ENCODE data around the gene RAB3A.

DNA sequence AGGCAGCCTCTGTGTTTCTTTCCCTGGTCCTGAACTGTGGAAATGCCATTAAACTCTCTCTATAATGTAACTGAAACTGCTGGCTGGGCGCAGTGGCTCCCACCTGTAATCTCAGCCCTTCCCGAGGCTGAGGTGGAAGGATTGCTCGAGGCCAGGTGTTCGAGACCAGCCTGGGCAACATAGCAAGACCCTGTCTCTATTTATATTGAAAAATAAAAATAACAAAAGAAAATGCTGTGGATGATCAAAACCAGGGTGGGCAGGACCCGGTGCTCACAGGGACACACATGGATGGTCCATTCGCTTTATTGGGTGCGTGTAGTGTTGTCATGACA, 7.4 kb downstream of the RAB3A start:
- TF ChIP-seq, protein P1, sequence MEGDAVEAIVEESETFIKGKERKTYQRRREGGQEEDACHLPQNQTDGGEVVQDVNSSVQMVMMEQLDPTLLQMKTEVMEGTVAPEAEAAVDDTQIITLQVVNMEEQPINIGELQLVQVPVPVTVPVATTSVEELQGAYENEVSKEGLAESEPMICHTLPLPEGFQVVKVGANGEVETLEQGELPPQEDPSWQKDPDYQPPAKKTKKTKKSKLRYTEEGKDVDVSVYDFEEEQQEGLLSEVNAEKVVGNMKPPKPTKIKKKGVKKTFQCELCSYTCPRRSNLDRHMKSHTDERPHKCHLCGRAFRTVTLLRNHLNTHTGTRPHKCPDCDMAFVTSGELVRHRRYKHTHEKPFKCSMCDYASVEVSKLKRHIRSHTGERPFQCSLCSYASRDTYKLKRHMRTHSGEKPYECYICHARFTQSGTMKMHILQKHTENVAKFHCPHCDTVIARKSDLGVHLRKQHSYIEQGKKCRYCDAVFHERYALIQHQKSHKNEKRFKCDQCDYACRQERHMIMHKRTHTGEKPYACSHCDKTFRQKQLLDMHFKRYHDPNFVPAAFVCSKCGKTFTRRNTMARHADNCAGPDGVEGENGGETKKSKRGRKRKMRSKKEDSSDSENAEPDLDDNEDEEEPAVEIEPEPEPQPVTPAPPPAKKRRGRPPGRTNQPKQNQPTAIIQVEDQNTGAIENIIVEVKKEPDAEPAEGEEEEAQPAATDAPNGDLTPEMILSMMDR (conservative IDR thresholded peaks at IDR 0.05) = no peak
- no peak for TF ChIP-seq EZH2 (IDR thresholded peaks at IDR 0.05; ENCODE audit: low read depth)
